Measurements from ENCODE around the gene DDX3X. TPM values are rescaled to one million over a fixed set of nuclear protein-coding genes. Genes with fewer than 3 reads are reported as not detected.

The DDX3X gene
- total and polyA plus RNA-seq, 9 of the 15 experiments (the other 6 are each of a cell fraction or from before 2014, with no cell fraction given): 51.3 to 232 (median 138) TPM

DNA sequence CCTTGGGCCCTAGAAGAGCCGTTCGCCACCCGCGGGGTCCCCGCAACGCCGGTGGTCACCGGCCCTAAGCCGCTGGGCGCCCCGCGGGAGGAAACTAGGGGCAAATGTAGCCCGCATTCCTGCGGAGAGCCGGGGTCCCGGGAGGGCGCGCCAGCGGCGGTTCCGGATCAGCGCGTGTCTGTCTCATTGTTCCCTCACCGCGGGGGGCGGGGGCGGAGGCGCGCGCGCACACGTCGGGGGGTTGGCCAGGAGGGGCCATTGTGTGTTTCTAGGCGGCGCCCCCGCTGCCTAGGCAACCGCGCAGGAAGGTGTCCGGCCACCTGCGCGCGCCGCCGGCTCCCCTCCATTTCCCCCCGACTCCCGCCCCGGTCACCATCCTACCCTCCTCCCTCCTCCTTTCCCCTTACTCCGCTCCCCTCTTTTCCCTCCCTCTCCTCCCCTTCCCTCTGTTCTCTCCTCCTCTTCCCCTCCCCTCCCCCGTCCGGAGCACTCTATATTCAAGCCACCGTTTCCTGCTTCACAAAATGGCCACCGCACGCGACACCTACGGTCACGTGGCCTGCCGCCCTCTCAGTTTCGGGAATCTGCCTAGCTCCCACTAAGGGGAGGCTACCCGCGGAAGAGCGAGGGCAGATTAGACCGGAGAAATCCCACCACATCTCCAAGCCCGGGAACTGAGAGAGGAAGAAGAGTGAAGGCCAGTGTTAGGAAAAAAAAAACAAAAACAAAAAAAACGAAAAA lies 789 bp upstream of the DDX3X start (continued):
- TF ChIP-seq, protein P1, sequence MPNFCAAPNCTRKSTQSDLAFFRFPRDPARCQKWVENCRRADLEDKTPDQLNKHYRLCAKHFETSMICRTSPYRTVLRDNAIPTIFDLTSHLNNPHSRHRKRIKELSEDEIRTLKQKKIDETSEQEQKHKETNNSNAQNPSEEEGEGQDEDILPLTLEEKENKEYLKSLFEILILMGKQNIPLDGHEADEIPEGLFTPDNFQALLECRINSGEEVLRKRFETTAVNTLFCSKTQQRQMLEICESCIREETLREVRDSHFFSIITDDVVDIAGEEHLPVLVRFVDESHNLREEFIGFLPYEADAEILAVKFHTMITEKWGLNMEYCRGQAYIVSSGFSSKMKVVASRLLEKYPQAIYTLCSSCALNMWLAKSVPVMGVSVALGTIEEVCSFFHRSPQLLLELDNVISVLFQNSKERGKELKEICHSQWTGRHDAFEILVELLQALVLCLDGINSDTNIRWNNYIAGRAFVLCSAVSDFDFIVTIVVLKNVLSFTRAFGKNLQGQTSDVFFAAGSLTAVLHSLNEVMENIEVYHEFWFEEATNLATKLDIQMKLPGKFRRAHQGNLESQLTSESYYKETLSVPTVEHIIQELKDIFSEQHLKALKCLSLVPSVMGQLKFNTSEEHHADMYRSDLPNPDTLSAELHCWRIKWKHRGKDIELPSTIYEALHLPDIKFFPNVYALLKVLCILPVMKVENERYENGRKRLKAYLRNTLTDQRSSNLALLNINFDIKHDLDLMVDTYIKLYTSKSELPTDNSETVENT (CRISPR knock-in tag; IDR thresholded peaks at IDR 0.05): no peak
- TF ChIP-seq, protein P2, sequence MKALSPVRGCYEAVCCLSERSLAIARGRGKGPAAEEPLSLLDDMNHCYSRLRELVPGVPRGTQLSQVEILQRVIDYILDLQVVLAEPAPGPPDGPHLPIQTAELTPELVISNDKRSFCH (CRISPR knock-in tag; IDR thresholded peaks at IDR 0.05): no peak
- TF ChIP-seq, protein P2 (tag; IDR thresholded peaks at IDR 0.05): no peak; the same call in 1 of the 2 replicates
- TF ChIP-seq GATA2 (CRISPR knock-in tag; IDR thresholded peaks at IDR 0.05) (no peak), KLF13 (tag; IDR thresholded peaks at IDR 0.05; ENCODE audit: borderline replicate concordance, low read depth) (no peak), COPS2 (conservative IDR thresholded peaks at IDR 0.05) (no peak), CBX2 (IDR thresholded peaks at IDR 0.05; ENCODE audit: insufficient read depth, low read length, poor library complexity, severe bottlenecking) (no peak), NFRKB (IDR thresholded peaks at IDR 0.05; ENCODE audit: low read depth) (peak; percentile 99), POLR2B (IDR thresholded peaks at IDR 0.05; ENCODE audit: low read depth, partially characterized antibody) (peak; percentile 16), CXXC5 (CRISPR knock-in tag; IDR thresholded peaks at IDR 0.05) (no peak; the same call in 1 of the 2 replicates), CBFA2T2 (conservative IDR thresholded peaks at IDR 0.05) (peak; percentile 78), JUND (IDR thresholded peaks at IDR 0.05; ENCODE audit: borderline replicate concordance, low read depth, low read length) (no peak), JUND (tag; IDR thresholded peaks at IDR 0.05; ENCODE audit: borderline replicate concordance, low read depth, low read length) (no peak; the same call in 2 of the 3 replicates), SIN3B (IDR thresholded peaks at IDR 0.05; ENCODE audit: low read depth) (no peak), PCBP1 (IDR thresholded peaks at IDR 0.05; ENCODE audit: low read depth, low read length, poor library complexity, severe bottlenecking) (peak; percentile 88), RBM22 (IDR thresholded peaks at IDR 0.05; ENCODE audit: low read depth, low read length, poor library complexity, severe bottlenecking) (no peak), ZKSCAN3 (CRISPR knock-in tag; IDR thresholded peaks at IDR 0.05) (no peak), CREM (IDR thresholded peaks at IDR 0.05; ENCODE audit: low read depth) (peak; percentile 39; the same call in 1 of the 2 replicates), HDAC1 (IDR thresholded peaks at IDR 0.05) (peak in 1 of 2 experiments; percentile 91; a peak in 2 of 4 replicates), ZFP1 (CRISPR knock-in tag; IDR thresholded peaks at IDR 0.05) (no peak), ZNF75A (CRISPR knock-in tag; IDR thresholded peaks at IDR 0.05) (no peak)
- TF ChIP-seq, protein P3, sequence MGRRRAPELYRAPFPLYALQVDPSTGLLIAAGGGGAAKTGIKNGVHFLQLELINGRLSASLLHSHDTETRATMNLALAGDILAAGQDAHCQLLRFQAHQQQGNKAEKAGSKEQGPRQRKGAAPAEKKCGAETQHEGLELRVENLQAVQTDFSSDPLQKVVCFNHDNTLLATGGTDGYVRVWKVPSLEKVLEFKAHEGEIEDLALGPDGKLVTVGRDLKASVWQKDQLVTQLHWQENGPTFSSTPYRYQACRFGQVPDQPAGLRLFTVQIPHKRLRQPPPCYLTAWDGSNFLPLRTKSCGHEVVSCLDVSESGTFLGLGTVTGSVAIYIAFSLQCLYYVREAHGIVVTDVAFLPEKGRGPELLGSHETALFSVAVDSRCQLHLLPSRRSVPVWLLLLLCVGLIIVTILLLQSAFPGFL (CRISPR knock-in tag; IDR thresholded peaks at IDR 0.05): 0 out of 2 replicates have a peak, but pooled peaks have one; percentile 20
- TF ChIP-seq, protein P4, sequence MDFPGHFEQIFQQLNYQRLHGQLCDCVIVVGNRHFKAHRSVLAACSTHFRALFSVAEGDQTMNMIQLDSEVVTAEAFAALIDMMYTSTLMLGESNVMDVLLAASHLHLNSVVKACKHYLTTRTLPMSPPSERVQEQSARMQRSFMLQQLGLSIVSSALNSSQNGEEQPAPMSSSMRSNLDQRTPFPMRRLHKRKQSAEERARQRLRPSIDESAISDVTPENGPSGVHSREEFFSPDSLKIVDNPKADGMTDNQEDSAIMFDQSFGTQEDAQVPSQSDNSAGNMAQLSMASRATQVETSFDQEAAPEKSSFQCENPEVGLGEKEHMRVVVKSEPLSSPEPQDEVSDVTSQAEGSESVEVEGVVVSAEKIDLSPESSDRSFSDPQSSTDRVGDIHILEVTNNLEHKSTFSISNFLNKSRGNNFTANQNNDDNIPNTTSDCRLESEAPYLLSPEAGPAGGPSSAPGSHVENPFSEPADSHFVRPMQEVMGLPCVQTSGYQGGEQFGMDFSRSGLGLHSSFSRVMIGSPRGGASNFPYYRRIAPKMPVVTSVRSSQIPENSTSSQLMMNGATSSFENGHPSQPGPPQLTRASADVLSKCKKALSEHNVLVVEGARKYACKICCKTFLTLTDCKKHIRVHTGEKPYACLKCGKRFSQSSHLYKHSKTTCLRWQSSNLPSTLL (IDR thresholded peaks at IDR 0.05): peak; percentile 36; the same call in 1 of the 2 replicates
